ENCODE measurements around the gene FRMD4A.

FRMD4A gene

GRCh38 chr10:14293526-14293925 lies 37.2 kb downstream of the FRMD4A start:
- no peak for DNase-seq (ENCODE audit: low spot score)

GRCh38 chr10:14291296-14291695 lies 39.4 kb downstream of the FRMD4A start:
- DNase-seq (ENCODE audit: low spot score), result no peak

- no peak for DNase-seq (ENCODE audit: low spot score)
These were observed 44.7 kb downstream of the FRMD4A start for GRCh38 chr10:14285941-14286560.

GRCh38 chr10:14282276-14282675 lies 48.4 kb downstream of the FRMD4A start:
- DNase-seq (ENCODE audit: low spot score), result no peak

GRCh38 chr10:14278533-14278932 lies 52.2 kb downstream of the FRMD4A start:
- DNase-seq (ENCODE audit: low spot score), result no peak

GRCh38 chr10:14276210-14276609 lies 54.5 kb downstream of the FRMD4A start:
- peak; percentile 64 for DNase-seq (ENCODE audit: low spot score)

GRCh38 chr10:14271621-14272020 lies 59.1 kb downstream of the FRMD4A start:
- no peak for DNase-seq (ENCODE audit: low spot score)

GRCh38 chr10:14270370-14270769 lies 60.4 kb downstream of the FRMD4A start:
- no peak for DNase-seq (ENCODE audit: low spot score)

- no peak for DNase-seq (ENCODE audit: low spot score)
These were observed 65.0 kb downstream of the FRMD4A start for GRCh38 chr10:14265709-14266108.

- no peak for DNase-seq (ENCODE audit: low spot score)
These were observed 67.8 kb downstream of the FRMD4A start for GRCh38 chr10:14262836-14263425.

- no peak for DNase-seq (ENCODE audit: low spot score)
These were observed 69.4 kb downstream of the FRMD4A start for GRCh38 chr10:14261336-14261735.

- no peak for DNase-seq (ENCODE audit: low spot score)
These were observed 70.8 kb downstream of the FRMD4A start for GRCh38 chr10:14259696-14260566.

- no peak for DNase-seq (ENCODE audit: low spot score)
These were observed 76.4 kb downstream of the FRMD4A start for GRCh38 chr10:14254368-14254767.

GRCh38 chr10:14253711-14254110 lies 77.0 kb downstream of the FRMD4A start:
- no peak for DNase-seq (ENCODE audit: low spot score)

GRCh38 chr10:14253079-14253478 lies 77.6 kb downstream of the FRMD4A start:
- DNase-seq (ENCODE audit: low spot score), result no peak

GRCh38 chr10:14250496-14251076 lies 80.1 kb downstream of the FRMD4A start:
- peak; percentile 41 for DNase-seq (ENCODE audit: low spot score)

- DNase-seq (ENCODE audit: low spot score), result no peak
These were observed 83.2 kb downstream of the FRMD4A start for GRCh38 chr10:14247377-14248116.

- no peak for DNase-seq (ENCODE audit: low spot score)
These were observed 85.9 kb downstream of the FRMD4A start for GRCh38 chr10:14244801-14245211.

- no peak for DNase-seq (ENCODE audit: low spot score)
These were observed 86.6 kb downstream of the FRMD4A start for GRCh38 chr10:14244147-14244546.

- DNase-seq (ENCODE audit: low spot score), result no peak
These were observed 87.5 kb downstream of the FRMD4A start for GRCh38 chr10:14243221-14243620.

- no peak for DNase-seq (ENCODE audit: low spot score)
These were observed 89.5 kb downstream of the FRMD4A start for GRCh38 chr10:14241196-14241595.

All from pons (tissue), 1 donor.